GM18507 (cell line): ENCODE measurements around the gene RERE.

Source experiments
- DNase-seq: peaks from one replicate; pipeline ENCODE4 v3.0.0; 2011; ENCODE audit warnings: low read depth; ENCODE audit not compliant: insufficient read length; ENCODE audit errors: extremely low spot score
- FAIRE-seq: peaks from 2 replicates; lab custom pipeline; 2011; peaks lifted over from hg19 to GRCh38; lab: Jason Lieb, UNC

Gene RERE

DNA sequence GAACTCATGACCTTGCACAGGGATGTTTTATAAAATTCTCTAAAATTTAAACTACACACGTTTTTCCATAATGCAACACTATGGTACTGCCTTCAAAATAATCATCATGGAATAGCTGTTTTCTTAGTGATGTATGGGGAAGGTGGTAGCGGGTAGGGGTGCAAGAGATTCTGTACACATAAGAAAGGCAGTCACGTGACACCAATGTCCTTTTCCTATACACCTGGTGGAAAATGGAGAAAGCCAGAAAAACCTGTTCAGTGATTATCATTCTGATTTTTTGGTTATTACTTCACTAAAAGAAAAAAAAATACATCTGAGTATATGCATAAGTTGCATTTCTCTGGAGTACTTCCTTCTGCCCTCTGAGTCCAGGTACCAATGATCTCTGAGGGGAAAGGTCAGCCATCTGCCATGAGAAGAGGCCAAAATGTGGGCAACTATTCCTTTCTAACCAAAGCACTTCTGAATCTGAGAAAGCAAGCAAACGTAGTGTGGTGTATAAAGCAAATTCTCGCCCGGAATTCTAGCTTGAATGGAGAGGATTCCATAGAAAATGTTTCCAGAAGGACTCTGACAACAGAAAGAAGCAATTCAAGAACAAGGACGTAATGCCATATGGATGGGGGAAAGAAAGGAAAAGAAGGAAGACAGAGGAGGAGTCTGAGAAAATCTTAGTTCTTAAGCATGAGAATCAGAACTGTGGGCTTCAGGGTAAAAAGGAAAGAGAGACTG is 137.3 kb downstream of the RERE start:
- DNase-seq (no peak), FAIRE-seq (no peak)

DNA sequence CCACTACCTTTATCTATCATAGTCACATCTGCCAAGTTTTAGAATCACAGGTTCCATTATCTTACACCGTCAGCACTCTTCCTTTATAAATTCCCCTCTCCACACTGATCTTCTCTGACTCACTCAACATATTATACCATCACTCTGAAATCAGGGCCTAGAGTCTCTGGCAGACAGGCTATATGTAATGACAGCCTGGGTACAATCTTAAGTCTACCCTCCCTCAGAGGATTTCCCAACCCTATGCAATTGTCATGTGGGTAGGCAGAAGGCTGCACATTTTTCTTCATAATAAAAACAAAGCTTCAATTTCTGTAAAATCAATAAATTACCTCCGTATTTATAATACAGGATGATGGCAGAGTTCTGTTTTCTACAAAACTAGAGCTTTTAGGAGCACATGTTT is 138.0 kb downstream of the RERE start:
- FAIRE-seq = no peak
- DNase-seq = no peak

DNA sequence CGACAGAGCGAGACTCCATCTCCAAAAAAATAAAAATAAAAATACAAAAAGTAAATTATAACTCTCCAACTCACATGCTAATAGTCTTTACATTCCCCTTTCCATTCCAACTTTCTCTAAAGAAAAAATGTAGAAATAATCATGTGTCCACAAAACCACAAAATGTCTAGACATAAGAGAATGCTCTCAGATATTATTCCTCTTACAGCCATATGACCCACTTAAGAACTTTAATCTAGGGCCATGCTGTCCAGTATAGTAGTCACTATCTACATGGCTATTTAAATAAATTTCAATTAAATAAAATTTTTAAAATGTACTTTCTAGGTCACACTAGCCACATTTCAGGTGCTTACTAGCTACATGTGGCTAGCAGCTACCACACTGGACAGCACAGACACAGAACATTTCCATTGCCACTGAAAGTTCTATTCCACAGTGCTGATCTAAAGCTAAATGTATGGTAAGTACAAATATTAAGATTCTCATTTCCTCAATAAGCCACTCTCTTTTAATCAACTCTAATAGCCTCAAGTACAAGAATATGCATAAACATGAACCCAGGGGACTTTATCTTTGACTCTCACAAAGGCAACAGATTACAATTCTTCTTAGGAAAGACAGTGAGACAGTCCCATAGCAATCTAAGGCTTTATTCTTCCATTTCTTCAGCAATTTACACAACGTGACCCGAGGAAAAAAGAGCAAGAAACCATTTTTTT is 138.6 kb downstream of the RERE start:
- FAIRE-seq (no peak), DNase-seq (no peak)

DNA sequence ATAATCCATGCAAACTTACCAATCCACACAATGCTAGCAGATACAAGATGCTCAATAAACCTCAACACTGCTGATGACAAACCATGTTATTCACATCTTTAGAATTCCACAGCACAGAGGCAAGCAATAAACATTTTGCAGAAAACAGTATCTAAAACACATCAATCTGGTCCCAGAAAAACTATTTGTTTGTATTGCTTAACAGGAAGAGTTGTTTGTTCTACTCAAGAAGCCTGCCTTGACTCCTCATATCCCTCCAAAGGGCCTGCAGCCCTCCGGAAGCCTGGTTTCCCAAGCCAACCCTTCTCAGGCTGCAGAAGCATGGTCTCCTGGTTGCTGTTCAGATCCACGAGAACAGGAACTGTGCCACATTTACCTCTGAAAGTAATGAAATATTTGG is 139.7 kb downstream of the RERE start:
- no peak for FAIRE-seq
- no peak for DNase-seq

DNA sequence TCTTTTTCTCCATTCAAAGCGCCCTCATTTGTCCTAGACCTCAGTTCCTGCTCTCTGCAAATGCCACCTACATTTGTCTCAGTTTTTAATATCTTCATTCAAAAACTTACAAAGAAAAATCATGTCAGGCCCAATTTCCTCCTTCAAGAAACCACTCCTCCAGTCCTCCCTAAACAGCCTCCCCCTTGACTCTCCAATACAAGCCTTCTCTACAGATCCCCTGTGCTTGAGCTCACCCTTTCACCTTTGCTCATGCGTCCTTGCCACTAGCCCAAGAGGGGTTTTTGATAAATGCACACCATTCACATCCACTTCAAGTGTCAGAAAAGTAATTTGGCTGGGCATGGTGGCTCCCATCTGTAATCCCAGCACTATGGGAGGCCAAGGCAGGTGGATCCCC is 140.6 kb downstream of the RERE start:
- no peak for FAIRE-seq
- DNase-seq = no peak

DNA sequence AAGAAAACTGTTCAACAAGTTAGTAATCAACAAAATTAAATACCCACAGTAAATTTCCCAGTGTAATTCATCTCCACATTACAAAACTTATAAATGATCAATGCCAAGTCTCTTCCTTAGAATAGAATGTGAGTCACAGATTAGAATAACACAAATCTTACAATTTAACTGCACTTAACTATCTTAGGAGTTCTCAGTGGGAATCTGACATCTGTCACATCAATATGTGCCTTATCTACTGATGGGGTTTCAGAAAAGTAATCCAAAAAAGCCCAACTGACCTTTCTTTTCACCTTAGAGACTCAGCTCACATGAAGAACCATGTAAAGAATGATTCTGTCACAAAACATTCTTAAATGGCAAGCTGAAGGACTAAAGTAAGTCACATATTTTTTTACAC is 141.4 kb downstream of the RERE start:
- FAIRE-seq (no peak), DNase-seq (no peak)

DNA sequence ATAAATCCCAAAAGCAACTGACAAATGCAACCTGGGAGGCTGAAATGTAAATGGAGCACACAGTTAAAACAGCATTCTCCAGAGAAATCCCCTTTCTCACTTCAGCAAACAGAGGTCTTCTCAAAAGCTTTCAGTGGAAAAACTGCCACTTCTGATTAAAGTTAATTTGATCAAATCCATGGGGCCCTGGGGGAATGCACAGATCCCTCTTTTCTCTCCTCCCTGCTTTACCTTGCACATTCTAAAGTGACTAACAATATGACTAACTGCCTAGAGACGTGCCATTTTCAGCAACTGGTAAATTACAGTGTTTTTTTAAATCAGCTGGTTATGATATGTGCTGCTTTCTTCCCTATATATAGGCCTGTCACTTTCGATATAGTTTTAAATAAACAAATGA is 142.5 kb downstream of the RERE start:
- DNase-seq (no peak), FAIRE-seq (no peak)

DNA sequence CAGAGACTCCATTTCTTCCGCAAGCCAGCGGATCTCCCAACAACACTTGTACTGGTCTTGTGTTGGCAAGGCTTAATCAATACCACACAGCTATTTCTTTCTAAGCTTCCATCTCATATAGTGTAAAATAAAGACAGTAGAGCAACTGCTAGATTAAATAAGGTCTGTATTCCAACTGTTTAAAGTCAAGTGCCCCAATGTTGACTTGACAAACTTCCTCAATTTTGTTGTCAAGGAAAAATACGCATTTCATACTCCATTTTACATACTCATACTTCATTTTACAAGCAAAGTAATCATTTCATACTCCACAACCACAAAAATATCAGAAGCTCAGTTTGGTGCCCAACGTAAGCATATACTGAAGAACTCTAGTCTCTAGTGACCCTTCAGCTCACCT is 143.0 kb downstream of the RERE start:
- DNase-seq = no peak
- no peak for FAIRE-seq

DNA sequence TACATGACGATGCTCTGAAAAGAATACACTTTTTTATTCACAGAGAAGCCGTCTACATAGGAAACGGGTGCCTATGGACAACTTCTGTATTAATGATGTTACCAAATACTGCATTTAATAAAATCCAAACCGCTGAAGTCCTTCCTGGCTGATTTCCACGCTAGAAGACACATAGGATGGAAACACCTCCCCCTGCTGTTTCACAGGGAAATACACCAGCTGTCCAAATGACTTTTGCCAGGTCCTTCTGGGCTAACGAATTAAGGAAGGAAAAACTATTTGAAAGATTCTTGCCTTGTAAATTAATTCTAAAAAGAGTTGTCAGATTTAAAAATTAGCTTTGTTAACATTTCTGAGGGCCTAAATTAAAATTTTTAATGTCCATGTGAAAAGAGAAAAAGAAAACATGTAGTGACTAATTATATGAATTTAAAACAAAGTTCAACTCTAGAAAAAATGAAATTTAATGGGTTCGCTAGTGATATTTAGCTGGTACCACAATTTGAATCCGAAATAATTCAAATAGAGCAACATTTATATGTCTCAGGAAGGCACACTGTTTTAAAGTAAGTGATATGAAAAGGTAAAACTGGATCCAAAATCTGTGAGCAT is 146.0 kb downstream of the RERE start:
- FAIRE-seq (peak; percentile 62), DNase-seq (no peak)

DNA sequence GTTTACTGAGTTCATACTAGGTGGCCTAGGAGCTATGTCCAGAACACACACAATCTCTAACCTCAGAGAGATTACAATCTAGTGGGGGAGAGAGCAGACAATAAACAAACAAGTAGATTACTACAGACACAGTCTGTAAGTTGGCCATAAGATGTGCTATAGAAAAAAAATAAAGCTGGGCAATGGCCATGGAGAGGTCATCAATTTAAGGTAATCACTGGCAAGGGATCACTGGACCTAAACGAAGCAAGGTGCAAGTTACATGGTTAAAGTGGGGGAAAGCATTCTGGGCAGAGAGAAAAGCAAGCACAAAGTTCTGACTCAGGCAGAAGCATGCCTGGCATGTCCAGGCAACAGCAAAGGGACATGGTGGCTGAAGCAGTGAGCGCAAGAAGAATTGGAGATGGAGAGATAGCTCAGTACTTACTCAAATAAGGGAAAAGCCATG is 147.0 kb downstream of the RERE start:
- DNase-seq = no peak
- FAIRE-seq = no peak

DNA sequence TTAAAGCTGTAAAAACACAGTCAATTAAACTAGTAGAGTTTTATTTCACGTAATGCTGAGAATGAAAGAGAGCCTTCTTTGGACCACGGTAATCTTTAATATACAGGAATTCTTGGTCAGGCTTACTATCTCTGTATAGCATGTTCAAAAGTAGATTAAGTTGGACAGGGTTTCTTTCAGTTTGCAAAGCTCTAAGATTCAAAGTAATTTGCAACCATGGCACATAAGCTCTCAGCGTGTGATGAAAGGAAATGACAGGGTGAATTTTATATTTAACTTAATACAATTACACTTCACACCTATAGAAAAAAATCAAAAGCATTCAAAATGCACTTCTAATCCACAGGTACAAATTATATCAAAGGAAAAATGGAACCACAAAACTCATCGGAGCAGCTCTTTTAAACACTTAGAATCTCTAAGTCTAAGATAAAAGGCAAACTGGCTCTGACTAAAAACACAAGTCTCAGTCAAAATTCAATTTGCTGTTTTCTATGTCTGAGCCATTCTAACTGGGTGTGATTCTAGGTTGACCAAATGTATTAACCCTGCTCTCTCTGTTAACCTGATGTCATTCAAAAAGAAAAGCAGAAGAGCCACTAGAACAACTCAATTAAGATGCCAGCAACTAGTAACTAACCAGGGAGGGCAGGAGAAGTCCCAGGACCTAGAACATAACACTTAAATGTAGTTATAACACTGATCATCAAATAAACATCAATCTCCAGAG is 147.7 kb downstream of the RERE start:
- FAIRE-seq (no peak), DNase-seq (no peak)

DNA sequence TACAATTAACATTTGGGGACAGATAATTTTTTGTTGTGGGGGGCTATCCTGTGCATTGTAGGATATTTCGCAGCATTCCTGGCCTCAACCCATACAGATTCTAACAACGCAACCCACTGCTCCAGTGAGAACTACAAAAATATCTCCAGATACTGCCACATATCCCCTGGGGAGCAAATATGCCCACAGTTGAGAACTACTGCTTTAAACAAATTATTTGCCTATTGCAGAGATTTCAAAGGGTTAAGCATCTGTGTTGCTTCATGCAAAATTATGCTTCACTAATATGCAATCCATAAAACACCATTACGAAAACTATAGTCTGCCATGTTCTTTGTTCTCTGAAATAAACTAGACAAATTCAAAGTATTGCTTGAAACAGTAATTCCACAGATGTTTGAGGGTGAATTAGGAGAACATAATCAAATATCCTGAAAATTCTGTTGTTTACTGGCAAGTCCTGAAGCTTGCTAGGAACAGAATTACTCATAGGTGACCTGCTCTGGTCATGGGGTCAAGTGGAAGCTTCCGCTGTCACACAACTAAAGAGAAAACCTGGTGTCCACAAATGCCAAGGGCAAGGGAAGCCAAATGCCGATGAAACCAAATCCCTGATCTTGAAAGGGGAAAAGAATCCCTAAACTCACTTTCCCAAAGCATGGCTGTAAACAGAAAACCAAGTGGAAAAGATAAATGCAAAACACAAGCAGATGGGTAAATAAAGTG is 149.4 kb downstream of the RERE start:
- DNase-seq (no peak), FAIRE-seq (no peak)

DNA sequence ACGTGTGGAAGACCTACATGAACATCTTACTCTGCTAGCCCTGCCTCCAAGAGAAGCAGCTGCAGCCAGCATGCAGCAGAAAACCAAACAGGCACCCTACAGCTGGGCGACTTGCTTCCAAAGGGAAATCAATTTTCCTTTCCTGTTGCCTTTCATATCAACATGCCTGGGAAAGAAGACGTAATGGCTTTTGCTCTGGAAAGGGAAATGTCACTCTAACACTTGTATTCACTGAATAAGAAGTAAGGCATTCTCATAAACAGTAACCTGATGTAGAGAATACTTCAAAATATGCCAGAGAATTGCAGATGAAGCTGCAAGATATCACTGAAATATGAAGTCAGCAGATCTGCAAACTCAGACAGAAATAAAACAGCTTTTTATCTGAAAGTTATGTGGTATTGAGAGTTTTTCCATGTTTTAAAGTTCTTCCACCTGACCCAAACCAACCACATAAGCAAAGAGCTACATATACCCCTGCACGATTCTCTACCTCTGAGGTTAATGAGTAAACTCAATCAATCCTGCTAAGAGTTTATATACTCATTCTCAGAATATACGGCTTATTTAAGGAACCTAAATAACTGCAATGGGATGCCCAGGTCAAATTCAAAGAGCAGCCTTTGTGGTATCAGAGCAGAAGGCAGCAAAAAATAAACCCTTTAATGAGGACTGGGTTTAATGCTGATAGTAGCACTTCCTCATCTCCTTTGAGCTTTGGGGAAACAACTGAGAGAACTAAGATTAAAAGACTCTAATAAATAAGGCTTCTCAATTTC is 150.9 kb downstream of the RERE start:
- peak; percentile 66 for FAIRE-seq
- DNase-seq = no peak

DNA sequence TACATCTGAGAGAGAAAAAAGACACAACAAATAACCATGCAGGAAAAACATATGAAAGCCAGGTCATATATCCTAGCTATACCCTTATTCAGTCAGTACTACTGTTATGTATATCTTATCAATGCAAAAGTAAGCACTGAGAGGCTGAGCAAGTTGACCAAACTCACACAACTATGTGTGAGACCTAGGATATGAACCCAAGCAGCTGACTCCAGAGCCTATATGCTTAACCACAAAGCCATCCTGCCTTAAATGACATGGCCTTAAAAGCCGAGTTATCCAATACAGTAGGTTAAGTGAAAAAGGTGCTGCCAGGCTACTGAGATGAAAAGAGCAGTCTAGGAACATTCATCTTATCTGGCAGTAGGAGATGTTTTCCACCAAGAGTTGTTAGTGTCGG is 151.6 kb downstream of the RERE start:
- FAIRE-seq = peak; percentile 29
- DNase-seq = no peak

DNA sequence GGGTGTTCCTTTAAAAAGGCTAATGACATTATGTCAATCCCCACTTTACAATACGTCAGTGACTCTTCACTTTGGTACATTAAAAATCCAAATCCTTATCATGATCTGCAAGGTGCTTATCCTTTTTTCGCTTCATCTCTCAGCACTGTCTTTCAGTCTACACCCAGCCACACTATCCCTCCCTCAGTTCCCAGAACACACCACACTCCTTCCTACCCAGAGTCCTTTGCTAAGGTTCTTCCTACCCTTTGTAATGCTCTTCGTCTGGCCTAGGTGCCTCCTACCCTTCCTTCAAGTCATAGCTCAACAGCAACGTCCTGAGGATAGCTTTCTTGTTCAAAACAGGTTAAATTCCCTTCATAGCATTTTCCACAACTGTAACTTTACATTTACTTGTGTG is 152.6 kb downstream of the RERE start:
- peak; percentile 33 for FAIRE-seq
- no peak for DNase-seq

DNA sequence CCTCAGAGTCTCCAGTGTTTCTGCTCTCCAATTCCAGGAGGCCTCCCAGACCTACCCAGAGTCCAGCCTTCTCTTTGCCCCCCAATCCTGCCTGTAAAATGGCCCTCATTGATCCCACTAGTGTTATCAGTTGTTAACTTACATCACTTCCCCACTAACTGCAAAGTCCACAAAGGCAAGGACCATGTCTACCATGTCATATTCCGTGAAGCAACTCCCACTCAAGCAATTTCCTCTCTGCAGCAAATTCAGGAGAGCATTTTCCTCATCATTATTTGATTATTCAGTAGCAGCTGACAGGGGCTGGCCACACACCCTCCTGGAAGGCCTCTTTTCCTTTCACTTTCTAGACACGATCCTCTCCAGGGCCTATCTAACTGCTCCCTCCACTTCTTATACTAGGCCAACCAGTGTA is 153.5 kb downstream of the RERE start:
- peak; percentile 80 for FAIRE-seq
- no peak for DNase-seq

DNA sequence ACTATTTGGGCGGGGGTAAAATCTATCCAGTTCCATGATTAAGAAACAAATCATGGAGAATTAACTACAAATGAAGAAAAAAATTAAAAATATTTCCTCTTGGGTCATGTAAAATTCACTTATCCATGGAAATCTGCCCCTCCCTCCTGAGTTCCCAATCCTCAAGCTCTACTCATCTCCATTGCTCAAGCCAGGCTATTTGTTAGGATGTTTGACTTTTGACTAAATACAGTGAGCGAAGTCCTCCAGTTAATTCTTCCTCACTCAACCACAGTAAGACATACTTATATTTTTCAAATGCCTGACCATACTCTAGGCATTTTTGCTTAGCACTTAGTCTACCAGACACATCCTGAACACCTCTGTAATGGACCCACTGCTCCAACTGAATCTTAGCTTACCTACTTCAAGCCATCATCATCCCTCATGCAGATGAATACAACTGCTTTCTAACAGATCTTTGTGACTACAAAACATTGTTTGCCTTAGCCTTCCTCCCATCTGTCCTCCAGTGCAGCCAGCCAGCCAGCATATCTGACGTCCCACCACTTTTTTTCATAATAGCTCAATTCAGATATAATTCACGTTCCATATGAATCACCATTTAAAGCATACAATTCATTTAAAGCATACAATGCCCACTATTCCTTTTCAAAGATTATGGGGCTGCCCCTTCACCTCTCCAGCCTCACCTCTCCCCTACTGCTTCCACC is 154.2 kb downstream of the RERE start:
- no peak for DNase-seq
- no peak for FAIRE-seq

DNA sequence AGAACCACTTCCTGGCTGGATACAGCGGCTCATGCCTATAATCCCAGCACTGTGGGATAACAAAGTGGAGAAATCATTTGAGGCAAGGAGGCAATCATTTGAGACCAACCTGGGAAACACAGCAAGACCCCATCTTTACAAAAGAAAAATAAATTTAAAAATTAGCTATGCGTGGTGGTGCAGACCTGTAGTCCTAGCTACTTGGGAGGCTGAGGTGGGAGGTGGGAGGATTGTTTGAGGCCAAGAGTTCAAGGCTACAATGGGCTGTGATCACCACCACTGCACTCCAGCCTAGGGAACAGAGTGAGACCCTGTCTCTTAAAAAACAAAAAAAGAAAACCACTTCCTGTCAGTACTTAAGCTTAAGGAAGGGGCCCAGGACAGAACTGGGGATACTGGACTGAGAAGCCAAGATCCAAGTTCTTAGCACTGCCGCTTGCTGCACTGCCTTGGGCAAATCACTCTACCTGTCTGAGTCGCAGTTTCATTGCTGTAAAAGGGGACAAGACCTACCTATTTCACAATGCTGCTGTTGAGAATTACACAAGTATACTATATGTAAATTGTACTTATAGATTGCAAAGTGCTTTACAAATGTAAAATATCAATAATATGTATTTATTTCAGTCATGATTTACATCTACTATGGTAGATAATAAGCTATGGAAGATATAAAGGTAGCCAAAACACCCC is 154.9 kb downstream of the RERE start:
- FAIRE-seq = peak; percentile 21

More for the DNA sequence above, 154.9 kb downstream of the RERE start:
- no peak for DNase-seq
